ENCODE measurements around the gene LIN52. TPM values are rescaled to one million over a fixed set of nuclear protein-coding genes. Genes with fewer than 3 reads are reported as not detected.

Gene LIN52
- total RNA-seq, 1 experiment from 2014 or later: 22.4 TPM

GRCh38 chr14:74217672-74218448 is 133.1 kb downstream of the LIN52 start:
- peak; percentile 63 for DNase-seq (ENCODE audit: low spot score)
- in situ Hi-C loops (cut with HindIII; ENCODE audit: low sequenced_read_pairs): no loop called here

GRCh38 chr14:74218462-74218861 is 133.7 kb downstream of the LIN52 start:
- in situ Hi-C loops (cut with HindIII; ENCODE audit: low sequenced_read_pairs): no loop called here
- no peak for DNase-seq (ENCODE audit: low spot score)

- DNase-seq (ENCODE audit: low spot score): no peak
- in situ Hi-C loops (cut with HindIII; ENCODE audit: low sequenced_read_pairs): no loop called here
Measured at GRCh38 chr14:74219277-74220205, 134.8 kb downstream of the LIN52 start.

GRCh38 chr14:74220991-74221390 is 136.2 kb downstream of the LIN52 start:
- in situ Hi-C loops (cut with HindIII; ENCODE audit: low sequenced_read_pairs): no loop called here
- no peak for DNase-seq (ENCODE audit: low spot score)

GRCh38 chr14:74221741-74222140 is 137.0 kb downstream of the LIN52 start:
- DNase-seq (ENCODE audit: low spot score): no peak
- in situ Hi-C loops (cut with HindIII; ENCODE audit: low sequenced_read_pairs): no loop called here

- in situ Hi-C loops (cut with HindIII; ENCODE audit: low sequenced_read_pairs): no loop called here
- no peak for DNase-seq (ENCODE audit: low spot score)
Measured at GRCh38 chr14:74223016-74223415, 138.3 kb downstream of the LIN52 start.

- no peak for DNase-seq (ENCODE audit: low spot score)
Measured at GRCh38 chr14:74231784-74232183, 147.0 kb downstream of the LIN52 start.

GRCh38 chr14:74235017-74235416 is 150.3 kb downstream of the LIN52 start:
- in situ Hi-C loops (cut with HindIII; ENCODE audit: low sequenced_read_pairs): no loop called here
- DNase-seq (ENCODE audit: low spot score): no peak

More at GRCh38 chr14:74231784-74232183, 147.0 kb downstream of the LIN52 start:
- in situ Hi-C loops (cut with HindIII; ENCODE audit: low sequenced_read_pairs): no loop called here

GRCh38 chr14:74237441-74237840 is 152.7 kb downstream of the LIN52 start:
- DNase-seq (ENCODE audit: low spot score): no peak
- in situ Hi-C loops (cut with HindIII; ENCODE audit: low sequenced_read_pairs): no loop called here

GRCh38 chr14:74238974-74239847 is 154.5 kb downstream of the LIN52 start, which contains the start of gene VSX2:
VSX2 (plus strand) TSS chr14:74239449; CDS start chr14:74239562, 113 bp downstream.
- no peak for DNase-seq (ENCODE audit: low spot score)
- in situ Hi-C loops (cut with HindIII; ENCODE audit: low sequenced_read_pairs): no loop called here

GRCh38 chr14:74239848-74240793 is 155.4 kb downstream of the LIN52 start:
- in situ Hi-C loops (cut with HindIII; ENCODE audit: low sequenced_read_pairs): no loop called here
- DNase-seq (ENCODE audit: low spot score): no peak

GRCh38 chr14:74240794-74241651 is 156.3 kb downstream of the LIN52 start:
- in situ Hi-C loops (cut with HindIII; ENCODE audit: low sequenced_read_pairs): no loop called here
- DNase-seq (ENCODE audit: low spot score): no peak

GRCh38 chr14:74241652-74242017 is 156.9 kb downstream of the LIN52 start:
- no peak for DNase-seq (ENCODE audit: low spot score)
- in situ Hi-C loops (cut with HindIII; ENCODE audit: low sequenced_read_pairs): no loop called here

- DNase-seq (ENCODE audit: low spot score): no peak
- in situ Hi-C loops (cut with HindIII; ENCODE audit: low sequenced_read_pairs): no loop called here
Measured at GRCh38 chr14:74242021-74242779, 157.4 kb downstream of the LIN52 start.

- DNase-seq (ENCODE audit: low spot score): no peak
- in situ Hi-C loops (cut with HindIII; ENCODE audit: low sequenced_read_pairs): no loop called here
Measured at GRCh38 chr14:74242780-74243042, 158.0 kb downstream of the LIN52 start.

- in situ Hi-C loops (cut with HindIII; ENCODE audit: low sequenced_read_pairs): no loop called here
- no peak for DNase-seq (ENCODE audit: low spot score)
Measured at GRCh38 chr14:74243051-74243450, 158.3 kb downstream of the LIN52 start.

GRCh38 chr14:74244115-74244514 is 159.4 kb downstream of the LIN52 start:
- DNase-seq (ENCODE audit: low spot score): no peak
- in situ Hi-C loops (cut with HindIII; ENCODE audit: low sequenced_read_pairs): no loop called here
